Panc1 (cell line): Measurements from ENCODE around the gene KCNAB2. TPM values are rescaled to one million over a fixed set of nuclear protein-coding genes. Genes with fewer than 3 reads are reported as not detected.

Experiments
- ATAC-seq: fragments of 200-7000 bp; cut with Tn5 transposase; 2 replicates; pipeline ENCODE4 v1.9.1; 2020; ENCODE audit warnings: mild to moderate bottlenecking, moderate library complexity
- BruUV-seq: library from RNA; stranded (reverse); fragments of 400-500 nt; replicated peaks from 2 replicates; lab custom pipeline; 2021; lab: Mats Ljungman, UMichigan
- CTCF ChIA-PET: fragments of 300-600 bp; sonication (Branson Sonifier 250); formaldehyde crosslinking; loops from one replicate; lab custom pipeline; 2022; ENCODE audit warnings: antibody characterized with exemption; lab: Charles Lee
- POLR2A ChIA-PET: fragments of 300-600 bp; sonication (Branson Sonifier 250); formaldehyde crosslinking; loops from one replicate; lab custom pipeline; 2022; ENCODE audit warnings: antibody characterized with exemption; lab: Charles Lee
- DNase-seq: peaks from one replicate; pipeline ENCODE4 v3.0.0-alpha.2; 2010; ENCODE audit warnings: low read depth, low spot score
- H3K27ac ChIP-seq: 2 replicates; pipeline ENCODE4 v1.5.1; 2011; ENCODE audit warnings: mild to moderate bottlenecking, low read length, inconsistent platforms
- H3K27me3 ChIP-seq: fragments of 200-500 bp; sonication (Bioruptor generic); 2 replicates; pipeline ENCODE4 v1.6.0; 2014; ENCODE audit warnings: low read length, inconsistent platforms; ENCODE audit not compliant: control insufficient read depth, insufficient read depth
- H3K36me3 ChIP-seq: fragments of 200-500 bp; sonication (Bioruptor generic); 2 replicates; pipeline ENCODE4 v1.5.1; 2014; ENCODE audit warnings: inconsistent platforms, mild to moderate bottlenecking, low read length, moderate library complexity; ENCODE audit not compliant: control insufficient read depth, insufficient read depth
- H3K4me1 ChIP-seq: 2 replicates; pipeline ENCODE4 v1.5.1; 2011; ENCODE audit warnings: inconsistent platforms, mild to moderate bottlenecking, low read length, moderate library complexity; ENCODE audit not compliant: control insufficient read depth, insufficient read depth
- H3K4me3 ChIP-seq, 2 experiments: 2 replicates each; pipeline ENCODE4 v1.5.1; 2011 to 2012; ENCODE audit warnings: low read depth in 2 of 2, low read length in 2 of 2, mild to moderate bottlenecking in 2 of 2, inconsistent platforms in 1 of 2, moderate library complexity in 1 of 2
- H3K9me3 ChIP-seq: fragments of 200-500 bp; sonication (Bioruptor generic); 2 replicates; pipeline ENCODE4 v1.5.1; 2014; ENCODE audit warnings: low read depth, mild to moderate bottlenecking, inconsistent platforms, low read length, moderate library complexity; ENCODE audit not compliant: control insufficient read depth, insufficient read depth
- CTCF ChIP-seq: fragments of 450-650 bp; IDR thresholded peaks from 2 replicates; pipeline ENCODE4 v1.5.1; 2017; ENCODE audit warnings: mild to moderate bottlenecking
- POLR2AphosphoS5 ChIP-seq: IDR thresholded peaks from 2 replicates; pipeline ENCODE4 v1.6.1; 2012; ENCODE audit warnings: mild to moderate bottlenecking, low read depth, low read length, moderate library complexity
- REST ChIP-seq, 2 experiments: IDR thresholded peaks; 2 replicates each; pipeline ENCODE4 v1.6.1; 2011 to 2012; ENCODE audit warnings: low read depth in 2 of 2, control low read depth in 1 of 2, low read length in 1 of 2, mild to moderate bottlenecking in 1 of 2, moderate library complexity in 1 of 2; ENCODE audit not compliant: insufficient read depth in 1 of 2
- SIN3A ChIP-seq: IDR thresholded peaks from 2 replicates; pipeline ENCODE4 v1.6.1; 2012; ENCODE audit warnings: low read depth, mild to moderate bottlenecking, low read length, moderate library complexity, borderline replicate concordance; ENCODE audit not compliant: insufficient read depth
- TCF7L2 ChIP-seq: IDR thresholded peaks from 2 replicates; pipeline ENCODE4 v1.6.1; 2011; ENCODE audit warnings: mild to moderate bottlenecking, low read depth, low read length, inconsistent platforms
- in situ Hi-C: cut with HindIII; loops from 2 replicates; pipeline ENCODE4 v1.10.0; 2016; ENCODE audit warnings: low sequenced_read_pairs, low pct_unique_long_range_greater_than_20kb
- intact Hi-C: fragments of 100-400 bp; cut with micrococcal nuclease; formaldehyde crosslinking; loops from one replicate; pipeline ENCODE4 v1.10.0; 2022; ENCODE audit not compliant: unreplicated experiment
- total RNA-seq: library from RNA; stranded (reverse); gene quantifications from one replicate; pipeline ENCODE4 v1.2.1, GENCODE V29; 2021; ENCODE audit not compliant: unreplicated experiment

Gene KCNAB2
- total RNA-seq, 1 experiment from 2014 or later, result 27.6 TPM

- TSS peak; percentile 56 for BruUV-seq
- POLR2A ChIA-PET, result interaction anchor here (0.5 to 0.7 kb wide), 2 partner anchors 208 to 1052 kb away, joined by 3 to 9 read pairs; no protein-coding TSS in a partner anchor
- TF ChIP-seq SIN3A (no peak), REST (IDR thresholded peaks at IDR 0.05; ENCODE audit: insufficient read depth in 1 of 2, low read depth in 2 of 2, low read length in 1 of 2) (no peak), CTCF (no peak), TCF7L2 (no peak), POLR2AphosphoS5 (no peak)
- in situ Hi-C loops, result no loop called here
- H3K9me3 ChIP-seq, result no peaks in the 10 kb centered on the region
- H3K4me3 ChIP-seq, result no peak overlapping the region
- DNase-seq, result no peak
- intact Hi-C loops, result no loop called here
- H3K27ac ChIP-seq, result no peak overlapping the region
- peaks cover 5% of the 10 kb centered on the region; the same call in 1 of the 2 replicates for H3K4me1 ChIP-seq
- H3K27me3 ChIP-seq, result no peaks in the 10 kb centered on the region
- no peak for ATAC-seq
- no peaks in the 10 kb centered on the region for H3K36me3 ChIP-seq
- CTCF ChIA-PET, result no interaction called here
Measured at GRCh38 chr1:6003568-6004411, 41.9 kb upstream of the KCNAB2 start.

GRCh38 chr1:6004412-6005123, 41.1 kb upstream of the KCNAB2 start:
- no peak for ATAC-seq
- DNase-seq, result no peak
- ChIA-PET POLR2A (interaction anchor here (0.7 kb wide), 1 partner anchor 1052 kb away, joined by 9 read pairs; no protein-coding TSS in a partner anchor), CTCF (no interaction called here)
- intact Hi-C loops, result no loop called here
- in situ Hi-C loops, result no loop called here
- no peak for TF ChIP-seq SIN3A
- TF ChIP-seq POLR2AphosphoS5, result no peak
- Histone ChIP-seq H3K27ac (no peak overlapping the region), H3K4me1 (peaks cover 5% of the 10 kb centered on the region; the same call in 1 of the 2 replicates), H3K36me3 (no peaks in the 10 kb centered on the region), H3K4me3 (no peak overlapping the region), H3K9me3 (no peaks in the 10 kb centered on the region), H3K27me3 (no peaks in the 10 kb centered on the region)
- BruUV-seq, result no TSS peak
